PC-9 (cell line): ENCODE results near the gene LRRC7.

Source experiments
- CTCF ChIP-seq: fragments of 200-600 bp; sonication (generic); conservative IDR thresholded peaks from 2 replicates; pipeline ENCODE4 v1.6.1; 2017; ENCODE audit warnings: mixed run types, antibody characterized with exemption, mild to moderate bottlenecking, moderate library complexity
- EZH2 ChIP-seq: fragments of 200-600 bp; sonication (generic); IDR thresholded peaks from 2 replicates; pipeline ENCODE4 v1.8.0; 2017; ENCODE audit warnings: antibody characterized with exemption, low read depth

DNA sequence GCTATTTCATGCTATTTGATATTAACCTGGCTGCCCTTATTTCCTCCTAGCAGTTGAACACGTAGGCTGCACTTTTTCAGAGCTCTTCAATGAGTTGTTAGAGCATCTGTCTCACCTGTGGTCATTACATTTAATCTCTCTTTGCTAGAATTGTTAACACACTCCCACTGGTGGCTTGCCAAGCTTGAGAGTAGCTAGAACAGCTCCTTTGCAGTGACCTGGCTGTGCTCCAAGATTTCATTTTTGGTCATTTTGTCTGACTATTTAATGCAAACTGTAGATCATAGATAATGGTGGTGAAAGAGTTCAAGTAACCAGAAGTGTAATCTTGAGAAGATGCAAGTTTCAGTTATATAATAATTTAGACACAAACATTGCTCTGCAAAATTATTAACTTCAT is 105.6 kb downstream of the LRRC7 start:
- TF ChIP-seq CTCF: no peak
- TF ChIP-seq EZH2: no peak
